Measurements from ENCODE around the gene ATF7. TPM values are rescaled to one million over a fixed set of nuclear protein-coding genes. Genes with fewer than 3 reads are reported as not detected.

Gene ATF7
- total and polyA plus RNA-seq, 9 of the 15 experiments (the other 6 are each of a cell fraction or from before 2014, with no cell fraction given) = 10.6 to 30.4 (median 20.7) TPM

DNA sequence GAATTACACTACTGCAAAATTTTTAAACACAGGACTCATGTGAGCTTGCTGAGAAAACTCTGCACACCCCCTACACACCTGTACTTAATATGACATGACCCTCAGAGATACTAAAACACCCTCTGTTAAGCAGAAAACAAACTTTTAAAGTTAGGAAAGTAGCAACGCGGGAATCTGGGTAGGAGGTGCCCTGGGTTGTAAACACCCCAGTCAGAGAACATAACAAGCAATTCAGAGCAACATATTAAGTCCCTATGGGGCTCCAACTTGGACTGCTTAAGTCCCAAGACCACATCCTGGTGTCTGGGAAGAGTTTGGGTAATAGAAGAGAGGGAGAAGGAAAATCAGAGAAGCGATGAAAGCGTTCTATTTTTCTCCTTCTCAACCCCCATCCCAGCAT lies 1.2 kb downstream of the ATF7 start:
- Histone ChIP-seq H3K4me1 (replicated peaks in 1 of 2; ENCODE audit: control insufficient read depth in 2 of 2, insufficient read depth in 2 of 2, low read length in 2 of 2) (peaks cover 8 to 10% of the 10 kb centered on the region in 2 experiments; a peak in 3 of 5 replicates), H4K20me1 (replicated peaks; ENCODE audit: control insufficient read depth, insufficient read depth, low read length) (no peaks in the 10 kb centered on the region), H3K27me3 (ENCODE audit: control insufficient read depth in 2 of 2, insufficient read depth in 2 of 2, low read length in 2 of 2) (no peaks in the 10 kb centered on the region), H3K9me3 (replicated peaks; ENCODE audit: control insufficient read depth, insufficient read depth, low read depth, low read length) (no peaks in the 10 kb centered on the region), H3K9ac (ENCODE audit: insufficient read depth in 1 of 2, low read depth in 2 of 2, low read length in 2 of 2) (peak overlapping the region; percentile 96 to 99), H3K4me3 (peak overlapping the region; percentile 60), H3K4me2 (ENCODE audit: insufficient read depth, low read length) (peak overlapping the region; percentile 94), H2AFZ (ENCODE audit: low read depth, low read length) (peak overlapping the region; percentile 78), H3K27ac (ENCODE audit: extremely low read depth, low read depth, low read length) (peak overlapping the region; percentile 98), H3K79me2 (ENCODE audit: control insufficient read depth, insufficient read depth, low read length) (peaks cover 54% of the 10 kb centered on the region), H3K36me3 (ENCODE audit: control insufficient read depth, insufficient read depth, low read length) (peaks cover 4% of the 10 kb centered on the region; the same call in 1 of the 3 replicates), H3K9me1 (ENCODE audit: control insufficient read depth, insufficient read depth, low read length) (no peaks in the 10 kb centered on the region)
- TF ChIP-seq FOXK2 (conservative IDR thresholded peaks at IDR 0.05 in 1 of 2, IDR thresholded peaks at IDR 0.05 in 1 of 2; ENCODE audit: low read depth in 2 of 2) (peak; percentile 25 to 47; a peak in 2 of 4 replicates), SAP30 (IDR thresholded peaks at IDR 0.05; ENCODE audit: borderline replicate concordance, insufficient read depth, low read depth, low read length, poor library complexity, severe bottlenecking) (peak; percentile 15), ZNF274 (IDR thresholded peaks at IDR 0.05; ENCODE audit: borderline replicate concordance, low read depth, low read length) (no peak)
- DNase-seq (ENCODE audit: extremely low read depth in 1 of 4, low spot score in 3 of 4) (peak in 2 of 4 experiments; percentile 15 to 23), FAIRE-seq (no peak), ATAC-seq (0 out of 3 replicates have a peak, but pooled peaks have one; percentile 0)
- CTCF ChIA-PET (ENCODE audit: low intra/inter-chr PET ratio) = no interaction called here
- BruUV-seq (replicated peaks) = no TSS peak
- in situ Hi-C loops (cut with MboI) (no loop called here), intact Hi-C loops (cut with micrococcal nuclease) (no loop called here)
- POLR2A ChIA-PET = interaction anchor here (0.7 to 5.6 kb wide), 4 partner anchors 12 to 124 kb away, joined by 3 to 46 read pairs (median 5); partner anchors contain the start of genes ATP5MC2 and TARBP2
- WGBS (ENCODE audit: insufficient coverage, low coverage, missing lambda C conversion rate) = 0% methylated on average over 3 of the region's 4 CpGs

DNA sequence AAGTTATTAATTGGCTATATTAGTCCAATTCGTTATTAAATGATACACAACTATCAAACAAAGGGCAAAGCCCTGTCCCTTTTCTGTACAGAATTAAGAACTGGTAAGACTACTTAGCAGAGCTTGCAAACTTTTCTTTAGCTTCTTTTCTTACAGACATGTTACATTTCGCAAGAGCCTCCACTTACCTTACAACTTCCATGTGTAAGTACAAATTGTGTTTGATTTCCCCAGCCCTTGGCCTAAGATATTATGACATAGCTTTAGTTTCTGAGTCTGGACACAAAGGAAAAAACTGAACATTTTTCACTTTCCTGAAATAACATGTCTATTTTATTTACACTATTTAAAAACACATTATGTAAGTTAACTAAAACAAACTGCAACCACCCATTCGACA lies 1.7 kb downstream of the ATF7 start:
- H3K9me3 ChIP-seq (replicated peaks; ENCODE audit: control insufficient read depth, insufficient read depth, low read depth, low read length) = no peaks in the 10 kb centered on the region
- no peaks in the 10 kb centered on the region for H3K27me3 ChIP-seq (ENCODE audit: control insufficient read depth in 2 of 2, insufficient read depth in 2 of 2, low read length in 2 of 2)
- H3K4me2 ChIP-seq (ENCODE audit: insufficient read depth, low read length) = peak overlapping the region; percentile 94
- H3K27ac ChIP-seq (ENCODE audit: extremely low read depth, low read depth, low read length) = peak overlapping the region; percentile 98; the same call in 2 of the 3 replicates
- no TSS peak for BruUV-seq (replicated peaks)
- DNase-seq (ENCODE audit: extremely low read depth in 1 of 4, low spot score in 3 of 4) (no peak), FAIRE-seq (no peak), ATAC-seq (no peak)
- H3K79me2 ChIP-seq (ENCODE audit: control insufficient read depth, insufficient read depth, low read length) = peaks cover 59% of the 10 kb centered on the region
- CTCF ChIA-PET (ENCODE audit: low intra/inter-chr PET ratio) = no interaction called here
- peak overlapping the region in 1 of 2 experiments; percentile 96; a peak in 3 of 4 replicates for H3K9ac ChIP-seq (ENCODE audit: insufficient read depth in 1 of 2, low read depth in 2 of 2, low read length in 2 of 2)
- no peaks in the 10 kb centered on the region for H3K9me1 ChIP-seq (ENCODE audit: control insufficient read depth, insufficient read depth, low read length)
- intact Hi-C loops (cut with micrococcal nuclease) (no loop called here), in situ Hi-C loops (cut with MboI) (no loop called here)
- TF ChIP-seq MAX (CRISPR knock-in tag; IDR thresholded peaks at IDR 0.05) (no peak), CEBPB (tag; IDR thresholded peaks at IDR 0.05) (peak; percentile 89), CEBPG (CRISPR knock-in tag; IDR thresholded peaks at IDR 0.05) (no peak), CEBPG (tag; conservative IDR thresholded peaks at IDR 0.05 in 1 of 2, IDR thresholded peaks at IDR 0.05 in 1 of 2) (peak in 1 of 2 experiments; percentile 78; a peak in 2 of 4 replicates)
- peaks cover 4% of the 10 kb centered on the region; the same call in 1 of the 3 replicates for H3K36me3 ChIP-seq (ENCODE audit: control insufficient read depth, insufficient read depth, low read length)
- H3K4me1 ChIP-seq (replicated peaks in 1 of 2; ENCODE audit: control insufficient read depth in 2 of 2, insufficient read depth in 2 of 2, low read length in 2 of 2) = peaks cover 10 to 11% of the 10 kb centered on the region in 2 experiments; a peak in 3 of 5 replicates
- H2AFZ ChIP-seq (ENCODE audit: low read depth, low read length) = no peak overlapping the region
- peak overlapping the region; percentile 60 for H3K4me3 ChIP-seq
- 3% methylated on average over 3 of the region's 3 CpGs for WGBS (ENCODE audit: insufficient coverage, low coverage, missing lambda C conversion rate)
- POLR2A ChIA-PET = interaction anchor here (0.7 to 5.6 kb wide), 6 partner anchors 11 to 124 kb away, joined by 3 to 46 read pairs (median 4); partner anchors contain the start of genes ATP5MC2 and TARBP2
- no peaks in the 10 kb centered on the region for H4K20me1 ChIP-seq (replicated peaks; ENCODE audit: control insufficient read depth, insufficient read depth, low read length)

Data from K562 (cell line).